ENCODE results near the gene TENM4. TPM values are rescaled to one million over a fixed set of nuclear protein-coding genes. Genes with fewer than 3 reads are reported as not detected.

Gene TENM4
- total RNA-seq, 1 donor from 2014 or later, result under 0.01 TPM

GRCh38 chr11:79390923-79391322 lies 49.9 kb downstream of the TENM4 start:
- DNase-seq (ENCODE audit: low read depth in 2 of 2), result no peak

- no peak for DNase-seq (ENCODE audit: low read depth in 2 of 2)
These were observed 50.4 kb downstream of the TENM4 start for GRCh38 chr11:79390477-79390876.

GRCh38 chr11:79388201-79388600 lies 52.6 kb downstream of the TENM4 start:
- no peak for DNase-seq (ENCODE audit: low read depth in 2 of 2)

GRCh38 chr11:79383874-79384273 lies 57.0 kb downstream of the TENM4 start:
- DNase-seq (ENCODE audit: low read depth in 2 of 2), result no peak

- DNase-seq (ENCODE audit: low read depth in 2 of 2), result no peak
These were observed 58.4 kb downstream of the TENM4 start for GRCh38 chr11:79382301-79383050.

GRCh38 chr11:79381036-79381435 lies 59.8 kb downstream of the TENM4 start:
- no peak for DNase-seq (ENCODE audit: low read depth in 2 of 2)

- no peak for DNase-seq (ENCODE audit: low read depth in 2 of 2)
These were observed 63.4 kb downstream of the TENM4 start for GRCh38 chr11:79377406-79377805.

GRCh38 chr11:79375818-79376550 lies 64.8 kb downstream of the TENM4 start:
- no peak for DNase-seq (ENCODE audit: low read depth in 2 of 2)

- no peak for DNase-seq (ENCODE audit: low read depth in 2 of 2)
These were observed 66.1 kb downstream of the TENM4 start for GRCh38 chr11:79374727-79375126.

- no peak for DNase-seq (ENCODE audit: low read depth in 2 of 2)
These were observed 69.1 kb downstream of the TENM4 start for GRCh38 chr11:79371724-79372123.

GRCh38 chr11:79371152-79371551 lies 69.7 kb downstream of the TENM4 start:
- DNase-seq (ENCODE audit: low read depth in 2 of 2), result no peak

- DNase-seq (ENCODE audit: low read depth in 2 of 2), result no peak
These were observed 71.8 kb downstream of the TENM4 start for GRCh38 chr11:79369055-79369454.

- no peak for DNase-seq (ENCODE audit: low read depth in 2 of 2)
These were observed 73.0 kb downstream of the TENM4 start for GRCh38 chr11:79367844-79368243.

GRCh38 chr11:79366218-79366617 lies 74.6 kb downstream of the TENM4 start:
- DNase-seq (ENCODE audit: low read depth in 2 of 2), result no peak

GRCh38 chr11:79363861-79364378 lies 76.9 kb downstream of the TENM4 start:
- no peak for DNase-seq (ENCODE audit: low read depth in 2 of 2)

- DNase-seq (ENCODE audit: low read depth in 2 of 2), result no peak
These were observed 77.6 kb downstream of the TENM4 start for GRCh38 chr11:79363256-79363655.

GRCh38 chr11:79362821-79363220 lies 78.0 kb downstream of the TENM4 start:
- no peak for DNase-seq (ENCODE audit: low read depth in 2 of 2)

GRCh38 chr11:79362206-79362757 lies 78.5 kb downstream of the TENM4 start:
- no peak for DNase-seq (ENCODE audit: low read depth in 2 of 2)

GRCh38 chr11:79358258-79358657 lies 82.6 kb downstream of the TENM4 start:
- DNase-seq (ENCODE audit: low read depth in 2 of 2), result no peak

GRCh38 chr11:79353706-79354105 lies 87.1 kb downstream of the TENM4 start:
- DNase-seq (ENCODE audit: low read depth in 2 of 2), result no peak

- DNase-seq (ENCODE audit: low read depth in 2 of 2), result no peak
These were observed 88.5 kb downstream of the TENM4 start for GRCh38 chr11:79352349-79352703.

GRCh38 chr11:79348976-79349682 lies 91.7 kb downstream of the TENM4 start:
- no peak for DNase-seq (ENCODE audit: low read depth in 2 of 2)

Measured in dermis microvascular lymphatic vessel endothelial cell (primary cell).